Mucosa of descending colon (tissue), 3 donors: ENCODE measurements around the gene CCDC24. TPM values are rescaled to one million over a fixed set of nuclear protein-coding genes. Genes with fewer than 3 reads are reported as not detected.

Experiments
- ATAC-seq: fragments of 200-7000 bp; cut with Tn5 transposase; one replicate; pipeline ENCODE4 v1.9.1; 2020; ENCODE audit warnings: mild to moderate bottlenecking, moderate library complexity
- DNase-seq, 3 donors: peaks; one replicate each; pipeline ENCODE4 v3.0.0-alpha.2; 2020
- H3K36me3 ChIP-seq: fragments of 200-600 bp; one replicate; pipeline ENCODE4 v1.8.0; 2021; ENCODE audit warnings: low read depth, mild to moderate bottlenecking
- H3K4me1 ChIP-seq: fragments of 200-600 bp; one replicate; pipeline ENCODE4 v1.8.0; 2021; ENCODE audit warnings: low read depth, mild to moderate bottlenecking
- H3K4me3 ChIP-seq: fragments of 200-600 bp; one replicate; pipeline ENCODE4 v1.8.0; 2021; ENCODE audit warnings: mild to moderate bottlenecking
- H3K9me3 ChIP-seq: fragments of 200-600 bp; one replicate; pipeline ENCODE4 v1.8.0; 2021; ENCODE audit warnings: mild to moderate bottlenecking
- intact Hi-C, 2 donors: fragments of 100-400 bp; cut with DNase I in 1 of 2; cut with micrococcal nuclease in 1 of 2; formaldehyde crosslinking; loops; one replicate each; pipeline versions ENCODE4 v1.11.0 to v1.11.1; 2022; cut with DNase I, micrococcal nuclease
- total RNA-seq, 3 donors: library from RNA; stranded (reverse); fragmentation: NEBNext Ultra II Directional in 2 of 3; extraction: Animal tissue kit (Norgen Biotek cat#: 25700) in 2 of 3; gene quantifications; one replicate each; pipeline versions ENCODE4 v1.2.1 to v1.2.4, GENCODE V29; 2021 to 2023
- TF ChIP-seq, protein P1 (sequence below): fragments of 200-600 bp; IDR thresholded peaks from one replicate; pipeline ENCODE4 v1.8.0; 2022; ENCODE audit warnings: antibody characterized with exemption, mild to moderate bottlenecking
- donor health status: DM: no; HTN: no; CAD: no; lungs with moderate emphysema.
- donor health status: DM: no; HTN: no; CAD: no.
- donor health status: DM: no; HTN: yes; CAD: no.

Gene CCDC24
- total RNA-seq, 3 donors from 2014 or later: 13.4 to 19.6 (median 16.9) TPM

DNA sequence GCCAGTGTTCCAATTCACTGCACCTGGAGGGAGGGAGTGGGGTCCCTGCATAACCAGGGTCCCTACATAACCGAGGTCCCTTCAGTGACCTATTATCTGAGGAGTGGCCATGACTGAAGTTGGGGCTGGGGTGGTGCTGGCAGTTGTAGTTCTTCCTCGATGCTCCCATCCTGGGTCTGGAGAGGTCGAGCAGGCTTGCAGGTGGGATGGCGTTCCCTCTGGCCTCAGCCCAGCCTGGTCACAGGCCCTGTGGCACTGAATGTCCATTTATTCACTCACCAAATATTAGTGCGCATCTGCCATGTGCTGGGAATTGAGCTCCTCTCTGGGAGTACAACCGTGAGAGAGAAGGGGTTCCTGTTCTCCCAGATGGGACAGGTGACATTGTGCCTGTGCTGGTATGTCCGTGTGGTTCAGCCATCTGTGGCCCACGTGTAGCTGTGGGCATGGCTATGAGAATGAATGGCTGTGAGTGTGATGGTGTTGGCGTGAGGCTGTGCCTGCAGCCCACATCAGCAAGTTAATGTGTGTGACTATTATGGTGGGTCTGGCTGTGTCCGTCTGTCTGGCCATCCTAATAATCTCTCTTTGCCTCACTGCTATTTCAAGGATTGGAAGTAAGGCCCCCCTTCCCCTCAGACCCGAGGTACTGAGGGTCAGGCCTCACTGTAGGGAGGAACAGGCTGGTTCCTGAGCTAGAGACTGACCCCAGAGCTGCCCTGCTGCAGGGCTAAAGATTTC, 43.7 kb downstream of the CCDC24 start:
- no peak for DNase-seq
- TF ChIP-seq, protein P1, sequence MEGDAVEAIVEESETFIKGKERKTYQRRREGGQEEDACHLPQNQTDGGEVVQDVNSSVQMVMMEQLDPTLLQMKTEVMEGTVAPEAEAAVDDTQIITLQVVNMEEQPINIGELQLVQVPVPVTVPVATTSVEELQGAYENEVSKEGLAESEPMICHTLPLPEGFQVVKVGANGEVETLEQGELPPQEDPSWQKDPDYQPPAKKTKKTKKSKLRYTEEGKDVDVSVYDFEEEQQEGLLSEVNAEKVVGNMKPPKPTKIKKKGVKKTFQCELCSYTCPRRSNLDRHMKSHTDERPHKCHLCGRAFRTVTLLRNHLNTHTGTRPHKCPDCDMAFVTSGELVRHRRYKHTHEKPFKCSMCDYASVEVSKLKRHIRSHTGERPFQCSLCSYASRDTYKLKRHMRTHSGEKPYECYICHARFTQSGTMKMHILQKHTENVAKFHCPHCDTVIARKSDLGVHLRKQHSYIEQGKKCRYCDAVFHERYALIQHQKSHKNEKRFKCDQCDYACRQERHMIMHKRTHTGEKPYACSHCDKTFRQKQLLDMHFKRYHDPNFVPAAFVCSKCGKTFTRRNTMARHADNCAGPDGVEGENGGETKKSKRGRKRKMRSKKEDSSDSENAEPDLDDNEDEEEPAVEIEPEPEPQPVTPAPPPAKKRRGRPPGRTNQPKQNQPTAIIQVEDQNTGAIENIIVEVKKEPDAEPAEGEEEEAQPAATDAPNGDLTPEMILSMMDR: no peak
- H3K36me3 ChIP-seq: no peaks in the 10 kb centered on the region
- H3K4me3 ChIP-seq: no peak overlapping the region
- no peaks in the 10 kb centered on the region for H3K9me3 ChIP-seq
- intact Hi-C loops: no loop called here
- ATAC-seq: no peak
- H3K4me1 ChIP-seq: peaks cover 17% of the 10 kb centered on the region

DNA sequence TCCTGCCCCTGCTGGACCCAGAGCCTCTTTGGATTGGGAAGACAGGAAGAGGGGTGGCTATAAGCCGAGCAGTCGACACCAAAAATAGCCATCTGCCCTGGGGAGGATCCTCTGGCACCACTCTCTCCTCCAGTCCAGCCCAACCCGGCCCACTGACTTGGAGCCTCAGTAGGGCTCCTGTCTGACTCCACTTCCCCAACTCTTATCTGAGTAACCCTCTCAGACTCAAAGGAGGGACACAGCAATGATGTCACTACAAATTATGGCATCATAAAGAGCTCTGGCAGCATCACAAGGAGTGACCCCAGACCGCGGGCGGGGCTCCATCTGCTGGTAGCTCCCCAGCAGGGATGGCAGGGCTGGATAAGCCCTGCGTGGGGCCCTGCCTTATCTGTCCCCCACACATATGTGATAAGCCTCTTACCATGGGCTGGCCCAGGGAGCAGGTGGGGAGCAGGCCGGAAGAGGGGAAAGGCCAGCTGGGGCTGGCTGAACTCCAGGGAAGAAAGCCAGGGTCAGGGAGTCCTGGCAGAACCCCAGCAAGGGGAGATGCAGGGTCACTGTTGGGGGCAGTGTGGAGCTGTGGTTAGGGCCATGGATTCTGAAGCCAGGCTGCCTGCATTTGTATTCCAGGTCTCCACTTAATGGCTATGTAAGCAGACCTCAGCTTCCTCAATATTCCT, 44.5 kb downstream of the CCDC24 start:
- intact Hi-C loops: no loop called here
- Histone ChIP-seq H3K36me3 (no peaks in the 10 kb centered on the region), H3K4me1 (peaks cover 17% of the 10 kb centered on the region), H3K4me3 (no peak overlapping the region), H3K9me3 (no peaks in the 10 kb centered on the region)
- DNase-seq: peak in 1 of 3 donors; percentile 52
- TF ChIP-seq, protein P1: no peak
- peak; percentile 2 for ATAC-seq

DNA sequence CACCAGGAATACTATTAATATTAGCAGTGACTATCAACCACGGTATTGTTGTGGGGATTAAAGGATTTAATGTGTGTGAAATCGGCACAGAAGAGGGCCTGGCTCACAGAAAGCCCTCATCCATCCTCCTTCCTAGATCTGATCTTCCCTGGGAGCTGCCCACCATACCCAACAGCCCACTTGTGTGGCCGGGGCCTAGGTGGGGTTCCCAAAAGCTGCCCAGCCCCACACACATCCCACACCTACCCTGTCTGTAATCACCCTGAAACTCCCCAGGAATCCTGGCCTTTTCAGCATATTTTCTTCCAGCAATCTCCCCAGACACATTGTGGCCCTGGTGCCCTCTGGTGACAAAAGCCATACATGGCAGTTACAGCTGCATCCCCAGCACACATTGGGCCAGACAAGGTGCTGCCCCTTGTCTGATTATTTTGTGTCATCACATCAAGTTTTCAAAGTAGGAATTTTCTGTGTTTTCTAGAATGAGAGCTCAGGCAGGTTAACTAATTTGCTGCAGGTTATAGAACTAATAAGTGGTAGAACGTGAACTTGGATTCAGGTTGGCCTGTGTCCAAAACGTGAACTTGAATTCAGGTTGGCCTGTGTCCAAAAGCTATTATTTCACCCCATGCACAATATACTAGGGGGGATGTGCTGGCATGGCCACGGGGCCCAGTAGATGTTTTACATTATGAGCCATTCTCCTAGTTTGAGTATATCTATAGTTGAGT, 45.2 kb downstream of the CCDC24 start:
- DNase-seq (peak in 2 of 3 donors; percentile 81 to 84), ATAC-seq (peak; percentile 73)
- no peaks in the 10 kb centered on the region for H3K36me3 ChIP-seq
- intact Hi-C loops: no loop called here
- TF ChIP-seq, protein P1: peak; percentile 81
- H3K9me3 ChIP-seq: no peaks in the 10 kb centered on the region
- no peak overlapping the region for H3K4me3 ChIP-seq
- peaks cover 16% of the 10 kb centered on the region for H3K4me1 ChIP-seq

DNA sequence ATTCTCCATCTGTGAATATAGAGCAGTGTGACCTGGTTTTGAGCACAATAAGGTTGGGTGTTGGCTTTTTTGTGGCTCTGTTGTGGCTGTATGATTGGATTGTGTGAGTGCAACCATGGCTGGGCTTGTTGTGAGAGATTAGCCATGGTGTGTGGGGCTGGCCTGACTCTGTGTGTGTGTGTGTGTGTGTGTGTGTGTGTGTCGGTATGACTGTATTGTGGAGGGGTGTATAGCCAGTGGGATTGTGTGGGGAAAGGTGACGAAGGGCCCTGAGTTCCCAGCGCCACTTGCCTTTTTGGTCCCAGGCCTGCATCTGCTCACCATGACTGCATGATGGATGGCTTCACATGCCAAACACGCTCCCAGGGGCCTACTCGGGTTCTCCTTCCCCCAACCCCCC, 45.8 kb downstream of the CCDC24 start:
- H3K4me3 ChIP-seq: no peak overlapping the region
- ATAC-seq (no peak), DNase-seq (no peak)
- intact Hi-C loops: no loop called here
- no peaks in the 10 kb centered on the region for H3K36me3 ChIP-seq
- peaks cover 11% of the 10 kb centered on the region for H3K4me1 ChIP-seq
- H3K9me3 ChIP-seq: no peaks in the 10 kb centered on the region
- TF ChIP-seq, protein P1: no peak

DNA sequence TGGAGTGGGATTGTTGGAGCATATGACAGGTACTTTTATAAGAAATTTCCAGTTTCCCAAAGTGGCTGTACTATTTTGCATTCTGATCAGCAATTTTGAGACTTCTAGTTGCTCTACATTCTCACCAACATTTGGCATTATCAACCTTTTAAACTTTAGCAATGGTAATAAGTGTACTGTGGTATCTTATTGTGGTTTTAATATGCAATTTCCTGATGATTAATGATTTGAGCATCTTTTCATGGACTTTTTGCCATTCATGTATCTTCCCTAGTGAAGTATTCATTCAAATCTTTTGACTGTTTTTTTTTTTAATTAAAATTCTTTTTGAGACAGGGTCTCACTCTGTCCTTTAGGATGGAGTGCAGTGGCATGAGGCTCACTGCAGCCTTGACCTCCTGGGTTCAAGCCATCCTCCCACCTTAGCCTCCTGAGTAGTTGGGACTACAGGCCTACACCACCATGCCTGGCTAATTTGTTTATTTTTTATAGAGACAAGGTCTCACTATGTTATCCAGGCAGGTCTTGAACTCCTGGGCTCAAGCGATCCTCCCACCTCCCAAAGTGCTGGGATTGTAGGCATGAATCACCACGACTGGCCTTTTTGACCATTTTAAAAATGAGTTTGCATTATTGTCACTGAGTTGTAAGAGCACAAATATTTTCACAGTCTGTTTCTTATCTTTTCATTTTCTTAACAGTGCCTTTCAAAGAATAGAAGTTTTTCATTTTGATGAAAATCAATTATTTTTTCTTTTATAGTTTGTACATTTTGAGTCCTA, 47.7 kb downstream of the CCDC24 start:
- TF ChIP-seq, protein P1: no peak
- H3K36me3 ChIP-seq: no peaks in the 10 kb centered on the region
- DNase-seq (no peak), ATAC-seq (no peak)
- no peaks in the 10 kb centered on the region for H3K9me3 ChIP-seq
- H3K4me3 ChIP-seq: no peak overlapping the region
- peaks cover 8% of the 10 kb centered on the region for H3K4me1 ChIP-seq
- intact Hi-C loops: no loop called here
